ENCODE data around the gene C9orf57.
"Not testable (repeated sequence)": the region's sequence is repeated elsewhere in the genome, so short reads cannot be mapped to it uniquely, and the experiment has no call there.

C9orf57 gene

DNA sequence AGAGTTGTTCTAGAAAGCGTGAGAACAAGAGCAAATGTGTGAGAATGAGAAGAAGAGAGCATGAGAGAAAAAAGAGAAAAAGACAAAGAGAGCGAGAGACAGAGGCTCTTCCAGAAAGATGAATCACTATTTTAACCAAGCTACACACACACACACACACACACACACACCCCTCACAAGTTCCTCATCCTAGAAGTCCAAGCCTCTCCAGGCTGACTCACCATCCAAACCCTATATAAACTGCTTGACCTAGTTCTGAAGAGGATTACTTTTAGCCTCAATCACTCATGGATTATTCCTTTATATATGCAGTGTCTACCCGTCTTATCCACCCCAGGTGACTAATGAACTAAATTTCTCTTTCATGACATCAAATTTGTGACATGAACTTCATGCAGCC, 37.6 kb downstream of the C9orf57 start:
- no peak for DNase-seq

DNA sequence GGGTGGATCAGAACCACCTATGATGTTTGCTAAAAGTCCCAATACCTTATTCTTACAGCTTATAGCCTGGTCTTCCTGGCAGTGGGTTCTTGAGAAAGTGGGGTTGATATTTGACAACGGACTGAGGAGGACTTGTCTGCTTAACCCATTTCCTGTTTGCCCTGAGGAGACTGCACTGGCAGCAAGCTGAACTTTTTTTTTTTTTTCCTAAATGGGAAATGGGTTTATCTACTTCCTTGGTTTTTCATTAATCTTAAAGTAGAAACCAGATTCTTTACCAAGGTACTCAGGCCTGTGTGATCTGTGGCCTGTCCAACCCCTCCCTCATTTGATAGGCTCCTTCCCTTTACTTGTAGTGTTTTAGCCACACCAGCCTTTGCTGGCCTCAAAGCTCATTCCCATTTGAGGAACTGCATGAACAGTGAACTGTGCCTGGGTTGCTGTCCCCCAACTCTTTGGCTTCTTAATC, 47.1 kb downstream of the C9orf57 start:
- DNase-seq, result no peak

DNA sequence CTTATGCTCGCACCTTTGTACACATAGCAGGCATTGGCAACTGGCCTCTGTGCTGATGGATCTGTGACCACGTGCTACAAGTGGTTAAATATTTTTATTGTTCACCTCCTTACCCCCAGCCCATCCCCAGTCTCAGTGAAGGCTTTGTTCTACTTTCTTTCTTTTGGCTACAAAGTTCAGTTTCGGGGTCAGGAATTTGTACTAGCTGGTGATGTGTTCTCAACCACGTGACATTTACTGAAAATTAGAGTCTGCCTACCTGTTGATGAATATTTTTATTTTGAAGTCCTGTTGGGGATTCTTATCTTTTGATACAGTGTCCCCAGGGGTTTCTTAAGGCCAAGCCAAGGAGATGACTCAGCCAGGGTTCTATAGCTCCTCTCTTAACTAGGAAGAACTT, 47.8 kb downstream of the C9orf57 start:
- DNase-seq, result no peak

DNA sequence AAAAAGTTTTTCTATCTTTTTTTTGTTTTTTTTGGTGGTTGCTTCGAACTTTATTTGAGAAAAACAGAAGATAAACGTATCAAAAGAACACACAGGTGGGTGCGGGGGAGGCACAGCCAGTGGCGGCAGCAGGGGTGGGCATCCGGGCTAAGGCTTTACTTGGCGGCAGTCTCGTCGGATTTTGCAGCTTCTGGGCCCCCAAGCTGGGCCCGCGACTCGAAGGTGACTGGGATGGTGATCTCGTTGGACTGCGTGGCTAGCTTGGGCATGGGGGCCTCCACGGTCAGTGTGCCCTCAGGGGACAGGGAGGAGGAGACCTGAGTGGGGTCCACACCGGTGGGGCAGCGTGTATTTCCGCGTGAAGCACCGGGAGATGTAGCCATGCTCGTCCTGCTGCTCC, 52.7 kb downstream of the C9orf57 start:
- DNase-seq, result not testable (repeated sequence)

DNA sequence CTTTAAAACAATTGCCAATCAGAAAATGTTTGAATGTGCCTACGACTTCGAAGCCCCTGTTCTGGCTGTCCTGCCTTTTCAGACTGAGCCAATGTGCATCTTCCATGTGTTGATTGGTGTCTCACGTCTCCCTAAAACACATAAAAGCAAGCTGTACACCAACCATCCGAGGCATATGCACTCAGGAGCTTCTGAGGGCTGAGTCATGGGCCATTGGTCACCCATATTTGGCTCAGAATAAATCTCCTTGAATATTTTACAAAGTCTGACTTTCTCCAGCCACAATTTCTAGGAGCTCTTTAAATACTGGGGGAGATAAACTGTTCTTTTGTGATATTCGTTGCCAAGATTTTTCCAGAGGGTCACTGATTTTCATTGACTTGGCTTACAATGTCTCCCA, 53.9 kb downstream of the C9orf57 start:
- DNase-seq, result no peak

DNA sequence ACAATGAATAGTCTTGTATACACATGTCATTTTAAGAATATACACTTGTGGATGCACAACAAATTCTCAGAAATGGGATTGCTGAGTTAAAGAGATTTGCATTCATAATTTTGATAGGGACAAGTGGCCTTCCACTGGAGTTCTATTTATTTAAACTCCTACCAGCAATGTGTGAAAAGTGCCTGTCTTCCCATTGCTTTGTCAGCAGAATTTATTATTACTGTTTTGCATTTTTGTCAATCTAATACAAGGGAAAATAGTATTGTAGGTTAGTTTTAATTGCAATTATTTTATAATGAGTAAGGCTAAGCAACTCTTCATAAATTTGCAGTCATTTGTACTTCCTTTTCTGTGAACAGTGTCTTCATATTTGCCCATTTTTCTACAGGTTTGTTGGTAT, 55.0 kb downstream of the C9orf57 start:
- no peak for DNase-seq
